Endothelial cell of umbilical vein (primary cell): ENCODE results near the gene ANGPTL3. TPM values are rescaled to one million over a fixed set of nuclear protein-coding genes. Genes with fewer than 3 reads are reported as not detected.
"Not testable (repeated sequence)": the region's sequence is repeated elsewhere in the genome, so short reads cannot be mapped to it uniquely, and the experiment has no call there.

ENCODE experiments used
- BruUV-seq: library from RNA; stranded (reverse); fragments of 400-500 nt; replicated peaks from 2 replicates; lab custom pipeline; 2021; lab: Mats Ljungman, UMichigan
- CTCF ChIA-PET: fragments of 300-600, 350-600 bp; sonication (Branson Sonifier 250); formaldehyde crosslinking; loops from one replicate; lab custom pipeline; 2021; ENCODE audit warnings: antibody characterized with exemption, inconsistent platforms; lab: Charles Lee
- POLR2A ChIA-PET: fragments of 300-600, 350-600 bp; sonication (Branson Sonifier 250); formaldehyde crosslinking; loops from one replicate; lab custom pipeline; 2021; ENCODE audit warnings: antibody characterized with exemption, inconsistent platforms; lab: Charles Lee
- DNase-seq: peaks from one replicate; pipeline ENCODE4 v3.0.0-alpha.2; 2011; ENCODE audit warnings: low read depth, low spot score
- FAIRE-seq: peaks from 2 replicates; lab custom pipeline; 2011; peaks lifted over from hg19 to GRCh38; lab: Jason Lieb, UNC
- H2AFZ ChIP-seq: 2 replicates; pipeline ENCODE4 v1.6.0; 2012; ENCODE audit warnings: low read depth, low read length, control low read depth, inconsistent platforms
- H3K27ac ChIP-seq: 2 replicates; pipeline ENCODE4 v1.5.1; 2011; ENCODE audit warnings: low read depth, mild to moderate bottlenecking, control low read depth, low read length, moderate library complexity; ENCODE audit not compliant: insufficient read depth
- H3K27me3 ChIP-seq, 2 experiments: 2 replicates each; pipeline versions ENCODE4 v1.6.0 to v1.6.1; 2011; ENCODE audit warnings: low read length in 2 of 2, mixed read lengths in 1 of 2; ENCODE audit not compliant: control insufficient read depth in 2 of 2, insufficient read depth in 2 of 2
- H3K36me3 ChIP-seq, 2 experiments: 2 replicates in 1 of 2; 3 replicates in 1 of 2; pipeline ENCODE4 v1.5.1; 2011; ENCODE audit warnings: low read length in 2 of 2, mild to moderate bottlenecking in 1 of 2, moderate library complexity in 1 of 2; ENCODE audit not compliant: control insufficient read depth in 2 of 2, insufficient read depth in 2 of 2; ENCODE audit errors: extremely low read depth in 1 of 2
- H3K4me1 ChIP-seq: 3 replicates; pipeline ENCODE4 v1.5.1; 2011; ENCODE audit warnings: mild to moderate bottlenecking, low read length; ENCODE audit not compliant: control insufficient read depth, insufficient read depth; ENCODE audit errors: extremely low read depth
- H3K4me2 ChIP-seq: 2 replicates; pipeline ENCODE4 v1.6.1; 2011; ENCODE audit warnings: low read length, control low read depth, mixed read lengths; ENCODE audit not compliant: insufficient read depth
- H3K4me3 ChIP-seq, 3 experiments: fragments of 200-600 bp in 1 of 3; sonication (generic), shearing (Covaris generic) in 1 of 3; replicated peaks in 1 of 3; 2 replicates each; pipeline ENCODE4 v1.5.1; 2011 to 2016; ENCODE audit warnings: control low read depth in 3 of 3, low read length in 3 of 3, mild to moderate bottlenecking in 2 of 3, inconsistent platforms in 1 of 3, low read depth in 1 of 3, moderate library complexity in 1 of 3; ENCODE audit not compliant: insufficient read depth in 1 of 3
- H3K79me2 ChIP-seq: 2 replicates; pipeline ENCODE4 v1.6.0; 2012; ENCODE audit warnings: low read length, inconsistent platforms; ENCODE audit not compliant: control insufficient read depth, insufficient read depth
- H3K9ac ChIP-seq: replicated peaks from 2 replicates; pipeline ENCODE3; 2011; ENCODE audit warnings: low read length, control low read depth; ENCODE audit not compliant: insufficient read depth; ENCODE audit errors: extremely low read depth
- H3K9me1 ChIP-seq: replicated peaks from 3 replicates; pipeline ENCODE4 v1.6.0; 2011; ENCODE audit warnings: mild to moderate bottlenecking, low read length; ENCODE audit not compliant: control insufficient read depth, insufficient read depth; ENCODE audit errors: extremely low read depth
- H3K9me3 ChIP-seq: replicated peaks from 2 replicates; pipeline ENCODE4 v1.5.1; 2012; ENCODE audit warnings: low read length, inconsistent platforms; ENCODE audit not compliant: control insufficient read depth, insufficient read depth
- H4K20me1 ChIP-seq: replicated peaks from 2 replicates; pipeline ENCODE3; 2011; ENCODE audit warnings: mild to moderate bottlenecking, low read length; ENCODE audit not compliant: control insufficient read depth, insufficient read depth; ENCODE audit errors: extremely low read depth
- EZH2 ChIP-seq: IDR thresholded peaks from 2 replicates; pipeline ENCODE4 v1.6.1; 2012; ENCODE audit warnings: borderline replicate concordance, low read depth, mild to moderate bottlenecking, moderate library complexity, low read length, inconsistent platforms; ENCODE audit not compliant: severe bottlenecking
- FOS ChIP-seq: IDR thresholded peaks from 2 replicates; pipeline ENCODE4 v1.6.1; 2011; ENCODE audit warnings: mild to moderate bottlenecking, low read length, moderate library complexity, borderline replicate concordance; ENCODE audit not compliant: insufficient read depth
- GATA2 ChIP-seq: IDR thresholded peaks from 2 replicates; pipeline ENCODE4 v1.7.0; 2011; ENCODE audit warnings: low read depth, mild to moderate bottlenecking, moderate library complexity, mixed read lengths, low read length; ENCODE audit not compliant: insufficient read length, insufficient read depth
- JUN ChIP-seq: IDR thresholded peaks from 2 replicates; pipeline ENCODE4 v1.6.1; 2011; ENCODE audit warnings: borderline replicate concordance, low read depth; ENCODE audit not compliant: insufficient read length, insufficient read depth
- MYC ChIP-seq: IDR thresholded peaks from one replicate; pipeline ENCODE4 v1.6.1; 2011; ENCODE audit warnings: mild to moderate bottlenecking, low read depth, low read length
- POLR2A ChIP-seq: IDR thresholded peaks from 2 replicates; pipeline ENCODE4 v1.6.1; 2012; ENCODE audit warnings: low read depth, mild to moderate bottlenecking, control low read depth, low read length
- POLR2AphosphoS5 ChIP-seq: IDR thresholded peaks from 2 replicates; pipeline ENCODE4 v1.6.1; 2012; ENCODE audit warnings: low read depth, mild to moderate bottlenecking, control low read depth, low read length, moderate library complexity; ENCODE audit not compliant: insufficient read depth
- dilution Hi-C: fragments of 300-500 bp; cut with MboI; formaldehyde crosslinking; loops from one replicate; pipeline ENCODE4 v1.15.0; 2019; ENCODE audit warnings: low sequenced_read_pairs; ENCODE audit not compliant: extremely low pct_ligation_motif_present
- intact Hi-C: fragments of 100-400 bp; cut with micrococcal nuclease; formaldehyde crosslinking; loops from one replicate; pipeline ENCODE4 v1.10.0; 2022
- polyA plus RNA-seq, 4 experiments: library from polyadenylated mRNA; depleted of rRNA in 3 of 4; stranded (reverse) in 3 of 4; unstranded in 1 of 4; fragments of >200 nt; gene quantifications; 2 replicates each; pipeline versions ENCODE4 v1.2.1 to v1.2.3, GENCODE V29; 2011 to 2012; ENCODE audit warnings: missing spikeins in 1 of 4
- total RNA-seq: library from RNA; stranded (reverse); gene quantifications from 2 replicates; pipeline ENCODE4 v1.2.3, GENCODE V29; 2021
- TF ChIP-seq, protein P1 (sequence below), 2 donors: IDR thresholded peaks; 1 replicate in 1 of 2; 2 replicates in 1 of 2; pipeline ENCODE4 v1.5.1; 2011; ENCODE audit warnings: low read length in 2 of 2, mild to moderate bottlenecking in 2 of 2, moderate library complexity in 2 of 2, control low read depth in 1 of 2, inconsistent platforms in 1 of 2, low read depth in 1 of 2; ENCODE audit not compliant: insufficient read depth in 1 of 2; ENCODE audit errors: extremely low read depth in 1 of 2
- TF ChIP-seq, protein P2 (sequence below): IDR thresholded peaks from 2 replicates; pipeline ENCODE4 v1.6.1; 2011; ENCODE audit not compliant: insufficient read depth, insufficient read length

The ANGPTL3 gene
- total and polyA plus RNA-seq, 2 donors (not counting 3 experiments of a cell fraction or from before 2014, with no cell fraction given) = not detected

DNA sequence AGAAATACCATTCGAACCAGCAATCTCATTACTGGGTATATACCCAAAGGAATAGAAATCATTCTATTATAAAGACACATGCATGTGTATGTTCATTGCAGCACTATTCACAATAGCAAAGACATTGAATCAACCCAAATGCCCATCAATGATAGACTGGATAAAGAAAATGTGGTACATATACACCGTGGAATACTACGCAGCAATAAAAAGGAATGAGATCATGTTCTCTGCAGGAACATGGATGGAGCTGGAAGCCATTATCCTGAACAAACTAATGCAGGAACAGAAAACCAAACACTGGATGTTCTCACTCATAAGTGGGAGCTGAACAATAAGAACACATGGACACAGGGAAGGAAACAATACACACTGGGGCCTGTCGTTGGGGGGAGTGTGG is 25.8 kb upstream of the ANGPTL3 start:
- H3K27ac ChIP-seq, H3K9ac ChIP-seq, DNase-seq, H3K79me2 ChIP-seq, BruUV-seq, dilution Hi-C loops, H3K4me1 ChIP-seq, H4K20me1 ChIP-seq, H3K36me3 ChIP-seq, H2AFZ ChIP-seq, H3K4me2 ChIP-seq, H3K9me3 ChIP-seq, H3K9me1 ChIP-seq, FAIRE-seq, POLR2A ChIA-PET, intact Hi-C loops, H3K27me3 ChIP-seq, H3K4me3 ChIP-seq: not testable (repeated sequence)
- CTCF ChIA-PET = interaction anchor here (1.3 kb wide), 1 partner anchor 11 kb away, joined by 3 read pairs; no protein-coding TSS in a partner anchor

DNA sequence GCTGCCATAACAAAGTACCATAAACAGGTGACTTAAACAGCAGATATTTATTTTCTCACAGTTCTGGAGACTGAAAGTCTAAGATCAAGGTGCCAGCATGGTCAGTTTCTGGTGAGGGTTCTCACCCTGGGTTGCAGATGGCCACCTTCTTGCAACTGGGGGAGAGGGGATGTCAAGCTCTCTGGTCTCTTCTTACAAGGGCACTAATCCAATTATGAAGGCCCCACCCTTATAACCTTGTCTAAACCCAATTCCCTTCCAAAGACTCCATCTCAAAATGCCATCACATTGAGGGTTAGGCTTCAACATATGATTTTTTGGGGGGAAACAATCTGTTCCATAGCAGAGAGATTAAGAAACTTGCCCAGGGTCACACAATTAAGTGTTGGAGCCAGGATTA is 24.8 kb upstream of the ANGPTL3 start:
- ChIA-PET CTCF (no interaction called here), POLR2A (no interaction called here)
- H3K79me2 ChIP-seq = no peaks in the 10 kb centered on the region
- FAIRE-seq = no peak
- no peak overlapping the region for H3K4me3 ChIP-seq
- no peaks in the 10 kb centered on the region for H3K4me1 ChIP-seq
- no peak for DNase-seq
- H3K36me3 ChIP-seq = no peaks in the 10 kb centered on the region
- no peak overlapping the region for H3K9ac ChIP-seq
- dilution Hi-C loops = no loop called here
- H3K27ac ChIP-seq = no peak overlapping the region
- H4K20me1 ChIP-seq = no peaks in the 10 kb centered on the region
- no peaks in the 10 kb centered on the region for H3K9me3 ChIP-seq
- intact Hi-C loops = no loop called here
- no TSS peak for BruUV-seq
- TF ChIP-seq, protein P1, sequence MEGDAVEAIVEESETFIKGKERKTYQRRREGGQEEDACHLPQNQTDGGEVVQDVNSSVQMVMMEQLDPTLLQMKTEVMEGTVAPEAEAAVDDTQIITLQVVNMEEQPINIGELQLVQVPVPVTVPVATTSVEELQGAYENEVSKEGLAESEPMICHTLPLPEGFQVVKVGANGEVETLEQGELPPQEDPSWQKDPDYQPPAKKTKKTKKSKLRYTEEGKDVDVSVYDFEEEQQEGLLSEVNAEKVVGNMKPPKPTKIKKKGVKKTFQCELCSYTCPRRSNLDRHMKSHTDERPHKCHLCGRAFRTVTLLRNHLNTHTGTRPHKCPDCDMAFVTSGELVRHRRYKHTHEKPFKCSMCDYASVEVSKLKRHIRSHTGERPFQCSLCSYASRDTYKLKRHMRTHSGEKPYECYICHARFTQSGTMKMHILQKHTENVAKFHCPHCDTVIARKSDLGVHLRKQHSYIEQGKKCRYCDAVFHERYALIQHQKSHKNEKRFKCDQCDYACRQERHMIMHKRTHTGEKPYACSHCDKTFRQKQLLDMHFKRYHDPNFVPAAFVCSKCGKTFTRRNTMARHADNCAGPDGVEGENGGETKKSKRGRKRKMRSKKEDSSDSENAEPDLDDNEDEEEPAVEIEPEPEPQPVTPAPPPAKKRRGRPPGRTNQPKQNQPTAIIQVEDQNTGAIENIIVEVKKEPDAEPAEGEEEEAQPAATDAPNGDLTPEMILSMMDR (IDR thresholded peaks at IDR 0.05; ENCODE audit: extremely low read depth in 1 of 2, insufficient read depth in 1 of 2, low read depth in 1 of 2, low read length in 2 of 2) = no peak
- TF ChIP-seq FOS (no peak), POLR2A (no peak), MYC (no peak), JUN (no peak), GATA2 (no peak), POLR2AphosphoS5 (no peak), EZH2 (no peak)
- TF ChIP-seq, protein P2, sequence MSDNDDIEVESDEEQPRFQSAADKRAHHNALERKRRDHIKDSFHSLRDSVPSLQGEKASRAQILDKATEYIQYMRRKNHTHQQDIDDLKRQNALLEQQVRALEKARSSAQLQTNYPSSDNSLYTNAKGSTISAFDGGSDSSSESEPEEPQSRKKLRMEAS = no peak
- no peaks in the 10 kb centered on the region for H3K9me1 ChIP-seq
- no peak overlapping the region for H2AFZ ChIP-seq
- H3K27me3 ChIP-seq = no peaks in the 10 kb centered on the region
- H3K4me2 ChIP-seq = no peak overlapping the region
